Stomach (tissue), 4 donors: ENCODE results near the gene MLKL.

Experiments
- POLR2A ChIP-seq, 4 donors: fragments of 450-650 bp; IDR thresholded peaks; one replicate each; pipeline ENCODE4 v1.6.1; 2016; ENCODE audit warnings: antibody characterized with exemption in 4 of 4, control low read depth in 2 of 4, mild to moderate bottlenecking in 1 of 4, moderate library complexity in 1 of 4
- POLR2AphosphoS5 ChIP-seq, 3 donors: sonication (generic); formaldehyde crosslinking; IDR thresholded peaks; one replicate each; pipeline ENCODE4 v1.6.1; 2016; ENCODE audit warnings: antibody characterized with exemption in 3 of 3
- TF ChIP-seq, protein P1 (sequence below), 7 experiments: fragments of 450-650 bp in 4 of 7; fragments of 200-600 bp in 3 of 7; sonication (generic) in 3 of 7; IDR thresholded peaks; one replicate each; pipeline ENCODE4 v1.5.1; 2016 to 2019; ENCODE audit warnings: antibody characterized with exemption in 7 of 7, control low read depth in 2 of 7, mild to moderate bottlenecking in 1 of 7

DNA sequence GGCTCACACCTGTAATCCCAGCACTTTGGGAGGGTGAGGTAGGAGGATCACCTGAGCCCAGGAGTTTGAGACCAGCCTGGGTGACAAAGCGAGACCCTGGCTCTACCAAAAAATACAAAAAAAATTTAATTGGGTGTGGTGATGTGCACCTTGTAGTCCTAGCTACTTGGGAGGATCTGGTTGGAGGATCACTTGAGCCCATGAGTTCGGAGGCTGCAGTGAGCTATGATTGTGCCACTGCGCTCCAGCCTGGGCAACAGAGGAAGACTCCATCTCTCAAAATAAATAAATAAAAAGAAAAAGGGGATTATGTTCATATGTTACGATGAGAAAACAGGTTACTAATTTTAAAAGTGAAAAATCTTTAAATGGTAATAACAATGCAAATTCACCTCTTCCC is 996 bp downstream of the MLKL start:
- TF ChIP-seq, protein P1, sequence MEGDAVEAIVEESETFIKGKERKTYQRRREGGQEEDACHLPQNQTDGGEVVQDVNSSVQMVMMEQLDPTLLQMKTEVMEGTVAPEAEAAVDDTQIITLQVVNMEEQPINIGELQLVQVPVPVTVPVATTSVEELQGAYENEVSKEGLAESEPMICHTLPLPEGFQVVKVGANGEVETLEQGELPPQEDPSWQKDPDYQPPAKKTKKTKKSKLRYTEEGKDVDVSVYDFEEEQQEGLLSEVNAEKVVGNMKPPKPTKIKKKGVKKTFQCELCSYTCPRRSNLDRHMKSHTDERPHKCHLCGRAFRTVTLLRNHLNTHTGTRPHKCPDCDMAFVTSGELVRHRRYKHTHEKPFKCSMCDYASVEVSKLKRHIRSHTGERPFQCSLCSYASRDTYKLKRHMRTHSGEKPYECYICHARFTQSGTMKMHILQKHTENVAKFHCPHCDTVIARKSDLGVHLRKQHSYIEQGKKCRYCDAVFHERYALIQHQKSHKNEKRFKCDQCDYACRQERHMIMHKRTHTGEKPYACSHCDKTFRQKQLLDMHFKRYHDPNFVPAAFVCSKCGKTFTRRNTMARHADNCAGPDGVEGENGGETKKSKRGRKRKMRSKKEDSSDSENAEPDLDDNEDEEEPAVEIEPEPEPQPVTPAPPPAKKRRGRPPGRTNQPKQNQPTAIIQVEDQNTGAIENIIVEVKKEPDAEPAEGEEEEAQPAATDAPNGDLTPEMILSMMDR (IDR thresholded peaks at IDR 0.05) = no peak
- no peak for TF ChIP-seq POLR2AphosphoS5 (IDR thresholded peaks at IDR 0.05)
- no peak for TF ChIP-seq POLR2A (IDR thresholded peaks at IDR 0.05)
